NCI-H748 (cell line): ENCODE measurements around the gene NBEA.

Source experiments
- DNase-seq: peaks from one replicate; lab custom pipeline; 2025; ENCODE audit not compliant: unreplicated experiment; lab: John Stamatoyannopoulos, UW

NBEA gene

DNA sequence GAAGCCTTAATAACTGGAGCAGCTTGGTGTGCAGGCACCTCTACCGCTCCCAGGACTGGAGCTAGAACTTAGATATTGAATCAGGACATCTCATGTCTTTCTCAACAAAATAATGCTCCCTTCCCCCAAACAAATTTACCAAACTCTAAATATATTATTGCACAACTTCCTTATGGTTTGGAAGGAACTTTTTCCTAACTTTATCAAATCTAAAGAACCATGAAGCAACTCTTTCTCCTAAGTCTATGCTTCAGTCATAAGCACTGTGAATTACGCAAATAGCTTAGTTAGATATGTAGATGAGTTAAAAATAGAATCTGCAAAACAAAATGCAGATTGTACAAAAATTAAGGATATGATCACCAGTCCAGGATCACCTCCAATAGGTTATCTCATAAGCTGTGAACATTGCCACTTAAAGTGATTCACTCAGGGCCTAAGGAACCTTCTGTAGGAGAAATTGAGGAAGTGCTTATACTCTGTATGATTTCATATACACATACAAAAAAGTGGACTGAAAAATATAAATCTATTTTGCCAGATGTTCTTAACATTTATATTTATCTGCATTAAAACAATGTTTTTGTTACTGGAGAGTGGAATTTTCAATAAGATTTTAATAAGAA lies 554.8 kb downstream of the NBEA start:
- DNase-seq: no peak

DNA sequence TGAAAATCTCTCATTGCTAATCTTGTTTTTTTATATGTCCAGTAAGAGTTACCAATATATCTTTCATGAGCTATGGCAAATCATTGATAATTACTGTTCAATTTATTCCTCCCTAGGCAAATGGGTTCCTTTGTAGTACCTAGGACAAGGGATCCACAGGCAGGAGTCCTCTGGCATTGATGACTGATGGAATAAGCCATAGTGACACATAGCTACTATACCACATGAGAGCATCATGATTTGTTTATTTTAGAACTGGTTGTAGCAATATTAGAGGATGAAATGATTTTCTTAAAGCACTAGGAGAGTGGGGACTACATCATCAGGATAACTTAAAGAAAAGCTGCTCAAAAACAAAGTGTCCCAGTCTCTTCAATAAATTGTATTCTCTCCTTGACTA lies 556.2 kb downstream of the NBEA start:
- peak; percentile 47 for DNase-seq

DNA sequence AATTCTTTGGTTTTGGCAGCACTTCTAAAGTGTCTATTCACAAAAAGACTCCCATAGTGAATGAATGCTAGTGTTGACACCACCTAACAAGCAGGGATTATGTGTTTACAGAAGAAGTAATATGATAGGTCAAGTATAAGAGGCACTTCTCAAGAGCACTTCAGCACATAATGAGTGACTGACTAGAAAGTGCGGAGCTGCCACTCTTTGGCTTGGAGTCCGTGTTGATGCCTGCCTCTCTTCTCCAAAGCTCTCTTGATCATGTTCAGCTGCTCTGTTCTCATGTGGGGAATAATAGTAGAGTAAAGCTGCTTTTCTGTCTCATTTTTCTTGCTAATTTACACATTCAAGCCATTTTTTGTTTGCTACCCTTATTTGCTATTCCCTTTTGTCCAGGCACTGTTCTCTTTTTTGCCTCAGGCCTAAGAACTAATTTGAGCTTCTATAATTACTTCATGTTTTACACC lies 557.2 kb downstream of the NBEA start:
- DNase-seq: peak; percentile 98

DNA sequence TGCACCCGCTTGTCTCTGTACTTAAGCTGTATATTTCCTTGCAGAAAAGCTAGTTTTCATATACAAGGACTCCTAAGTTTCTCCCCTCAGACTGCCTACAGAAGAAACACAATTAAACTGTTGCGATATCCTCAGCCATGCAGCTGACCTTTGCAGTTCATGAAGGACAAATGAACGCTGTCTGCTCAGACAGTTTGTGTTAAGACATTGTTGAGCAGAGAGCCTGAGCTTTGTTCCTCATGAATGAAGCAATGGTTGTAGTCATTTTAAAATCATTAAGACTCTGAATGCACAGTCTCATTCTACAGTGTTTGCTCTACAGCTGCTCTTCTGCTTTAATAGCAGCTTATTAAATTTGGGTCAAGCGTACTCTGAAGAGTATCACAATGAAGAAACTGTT lies 557.6 kb downstream of the NBEA start:
- DNase-seq: peak; percentile 94

DNA sequence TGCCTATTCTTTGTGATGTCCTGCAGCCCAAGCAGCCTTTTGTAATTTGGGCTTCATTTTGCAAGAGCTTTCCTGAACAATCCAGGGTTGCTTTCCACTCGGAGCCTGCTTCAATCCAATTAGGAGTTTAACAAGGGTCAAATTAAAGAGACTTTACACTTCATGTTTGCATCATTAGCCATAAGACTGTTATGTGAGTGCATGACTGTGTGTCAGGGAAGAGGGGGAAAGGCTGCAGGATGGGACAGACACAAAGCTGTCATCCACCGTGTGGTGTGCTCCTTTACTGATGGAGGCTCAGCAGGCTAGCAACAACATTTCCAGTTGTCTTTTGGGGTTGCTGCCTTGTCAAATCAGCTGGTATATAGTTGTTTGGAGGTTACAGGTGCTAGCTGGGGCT lies 558.1 kb downstream of the NBEA start:
- DNase-seq: peak; percentile 94

DNA sequence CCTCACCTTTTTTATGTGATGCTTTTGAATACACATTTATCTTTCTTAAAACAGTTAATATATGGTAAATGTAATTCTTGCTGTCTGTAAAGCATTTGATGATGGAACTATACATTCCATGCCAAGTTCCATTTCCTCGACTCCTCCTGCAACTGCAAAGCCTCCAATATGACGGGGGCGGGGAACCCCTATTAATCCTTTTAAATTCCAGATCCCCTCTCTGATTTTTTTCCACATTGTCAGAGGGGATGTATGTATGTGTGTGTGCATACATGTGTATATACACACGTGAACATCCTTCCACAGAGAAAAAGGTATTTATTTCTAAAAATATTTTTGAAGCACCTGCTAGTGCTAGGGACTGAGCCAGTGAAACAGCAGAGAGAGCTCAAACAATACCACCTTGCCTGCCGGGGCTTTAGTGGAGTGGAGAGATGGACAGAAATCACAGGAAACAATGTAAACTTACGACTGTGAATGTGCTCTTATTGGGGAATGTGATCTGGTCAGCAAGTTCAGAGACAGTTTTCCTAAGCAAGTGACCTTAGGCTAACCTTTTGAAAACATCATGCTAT lies 559.7 kb downstream of the NBEA start:
- no peak for DNase-seq

DNA sequence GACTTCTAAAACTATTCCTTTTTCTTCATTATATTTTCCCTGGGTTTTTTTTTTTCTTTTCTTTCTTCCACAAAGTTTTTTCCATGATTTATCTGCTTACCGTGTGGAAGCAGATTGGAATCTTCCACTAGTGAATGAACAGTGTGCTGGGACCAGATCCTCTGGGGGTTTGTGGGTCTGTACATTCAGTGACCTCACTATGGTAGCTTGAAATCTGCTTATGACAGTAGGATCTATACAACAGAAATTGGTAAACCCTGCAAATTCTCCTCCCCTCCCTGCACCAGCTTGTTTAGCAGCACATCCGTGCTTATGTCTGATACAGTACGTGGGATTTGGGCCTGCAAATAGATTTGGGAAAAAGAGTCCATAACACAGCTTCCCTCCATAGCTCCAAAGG lies 560.4 kb downstream of the NBEA start:
- DNase-seq: no peak

DNA sequence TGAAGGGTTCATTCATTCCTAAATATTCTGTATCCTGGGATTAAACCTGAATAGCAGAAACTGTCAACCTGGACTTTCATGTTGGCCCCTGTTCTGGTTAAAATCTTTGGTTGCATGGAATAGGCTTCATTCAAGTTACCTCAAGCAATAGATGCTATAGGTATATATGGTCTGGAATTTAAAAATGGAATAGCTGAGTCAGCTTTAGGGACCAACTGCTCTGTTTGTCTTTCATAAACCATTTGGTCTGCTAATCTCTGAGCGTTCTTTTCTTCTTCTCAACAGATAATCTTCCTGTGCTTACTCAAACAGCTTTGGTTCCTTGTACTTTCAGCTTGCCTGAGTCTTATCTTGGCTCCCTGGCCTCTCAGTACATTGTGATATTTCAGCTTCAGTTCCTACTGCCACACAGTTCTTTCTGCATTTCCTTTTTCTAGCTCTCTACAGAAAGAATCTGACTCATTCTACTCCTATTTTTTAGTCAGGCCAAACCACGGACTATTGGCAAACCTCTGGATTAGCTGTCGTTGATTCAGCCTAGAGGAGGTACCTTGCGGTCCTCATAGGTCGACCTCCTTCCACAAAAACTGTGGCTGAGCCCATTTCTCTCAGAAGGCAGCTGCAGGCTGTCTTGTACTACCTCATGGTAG lies 570.3 kb downstream of the NBEA start:
- DNase-seq: no peak

DNA sequence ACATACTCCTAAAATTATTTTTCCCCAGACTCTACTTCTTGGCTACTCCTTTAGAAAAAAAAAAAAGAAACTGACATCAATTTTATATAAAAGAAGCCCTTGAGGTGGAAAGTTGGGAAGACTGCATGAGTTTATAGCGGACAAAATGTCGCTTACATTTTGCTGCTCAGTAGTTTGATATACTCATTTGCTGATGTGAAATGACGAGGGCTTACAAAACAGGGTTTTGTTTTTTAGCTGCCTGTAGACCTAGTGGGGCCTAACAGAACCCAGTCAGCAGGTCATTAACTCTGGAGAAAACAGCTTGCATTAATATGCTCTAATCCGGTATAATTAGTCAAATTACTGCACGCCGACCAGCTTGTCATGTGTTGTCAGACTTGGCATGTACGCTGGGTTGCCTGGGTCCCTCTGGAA lies 572.0 kb downstream of the NBEA start:
- peak; percentile 17 for DNase-seq

DNA sequence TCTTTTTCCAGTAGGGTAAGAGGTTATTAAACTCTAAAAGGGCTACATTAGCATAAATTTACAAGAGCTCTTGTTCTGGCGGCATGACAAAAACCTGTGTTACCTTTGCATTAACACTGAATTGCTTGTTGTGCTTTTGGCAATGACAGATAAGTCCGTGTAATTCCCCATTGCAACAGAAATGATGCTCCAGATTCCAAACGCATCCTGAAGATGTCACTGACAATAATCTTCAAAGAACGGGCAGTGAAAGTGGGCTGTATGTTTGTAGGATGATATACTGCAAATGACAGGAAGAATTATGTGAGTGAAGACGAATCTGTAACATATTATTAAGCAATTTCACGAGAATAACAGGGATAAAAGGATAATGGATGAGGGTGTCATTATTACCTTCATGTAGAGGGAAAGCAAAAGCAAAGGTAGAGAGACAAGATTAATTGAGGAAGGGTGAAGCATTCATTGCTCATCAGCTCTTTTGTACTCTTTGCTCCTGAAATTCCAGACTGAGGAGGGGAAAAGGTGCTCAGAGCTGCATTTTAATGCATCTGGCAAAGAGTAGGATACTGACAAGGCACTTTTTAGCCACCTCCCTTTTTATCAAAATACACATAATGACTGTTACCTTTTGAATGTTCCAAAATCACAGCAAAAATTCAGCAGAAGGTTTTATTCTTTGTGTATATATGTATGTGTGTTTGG lies 572.9 kb downstream of the NBEA start:
- peak; percentile 76 for DNase-seq

DNA sequence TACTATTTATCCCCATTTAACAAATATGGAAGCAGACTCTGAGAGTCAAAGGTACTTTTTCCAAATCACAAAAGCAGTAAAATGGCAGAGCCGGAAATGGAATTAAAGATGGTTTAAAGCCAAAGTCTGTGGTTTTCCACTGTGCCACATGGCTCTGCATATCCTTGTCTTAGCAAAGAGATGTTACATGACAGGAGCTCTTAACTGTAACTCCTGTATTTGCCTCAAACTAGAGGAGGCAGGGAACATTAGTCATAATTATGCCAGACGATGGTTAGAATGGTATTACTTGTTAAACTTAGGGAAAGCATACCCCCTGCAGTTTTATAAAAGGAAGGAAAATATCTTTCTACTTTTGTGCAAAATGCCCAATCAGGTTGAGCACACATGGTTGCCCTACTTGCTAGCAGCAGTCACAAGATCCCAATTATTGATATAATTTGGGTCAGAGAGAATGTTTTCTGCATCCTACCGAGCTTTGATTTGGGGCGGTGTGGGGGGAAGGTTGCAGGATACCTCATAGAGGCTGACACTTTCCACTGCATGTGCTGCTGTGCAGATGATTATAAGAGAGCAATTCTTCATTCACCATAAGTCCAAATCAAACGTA lies 576.4 kb downstream of the NBEA start:
- no peak for DNase-seq

DNA sequence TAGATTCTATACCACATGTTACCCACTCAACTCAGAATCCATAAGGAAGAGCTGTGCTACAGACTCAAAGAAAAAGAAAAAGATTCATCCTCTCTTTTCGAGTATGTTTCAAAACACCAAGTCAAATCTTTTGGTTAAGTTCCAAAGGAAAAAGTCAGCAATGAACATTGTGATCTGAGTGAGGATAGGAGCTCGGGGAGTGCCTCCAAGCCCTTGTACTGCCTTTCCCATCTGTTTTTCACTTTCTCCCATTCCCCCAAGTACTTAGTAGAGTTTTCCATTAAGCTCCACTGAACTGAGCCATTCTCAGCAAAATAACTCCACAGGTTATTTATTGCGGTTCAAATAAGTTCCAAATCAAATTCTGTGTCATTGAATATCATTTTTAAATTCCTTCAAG lies 582.1 kb downstream of the NBEA start:
- DNase-seq: no peak

DNA sequence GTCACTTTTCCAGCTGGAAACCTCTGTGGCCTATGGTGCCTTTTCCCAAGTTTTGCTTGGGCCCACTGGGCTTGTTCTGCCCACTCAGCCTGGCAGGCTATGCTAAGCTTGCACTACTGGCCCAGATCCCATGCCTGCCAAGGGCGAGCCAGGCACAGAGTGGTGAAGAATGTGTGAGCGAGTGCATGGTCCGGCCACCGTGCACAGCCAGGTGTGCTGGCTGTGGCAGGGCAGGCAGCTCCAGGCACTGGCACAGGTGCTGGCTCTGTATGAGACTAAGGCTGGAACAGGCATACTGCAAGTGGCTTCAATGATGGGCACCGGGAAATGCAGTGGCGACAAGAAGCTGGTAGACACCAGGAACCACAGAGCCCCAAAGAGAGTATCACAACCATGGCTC lies 584.5 kb downstream of the NBEA start:
- no peak for DNase-seq

DNA sequence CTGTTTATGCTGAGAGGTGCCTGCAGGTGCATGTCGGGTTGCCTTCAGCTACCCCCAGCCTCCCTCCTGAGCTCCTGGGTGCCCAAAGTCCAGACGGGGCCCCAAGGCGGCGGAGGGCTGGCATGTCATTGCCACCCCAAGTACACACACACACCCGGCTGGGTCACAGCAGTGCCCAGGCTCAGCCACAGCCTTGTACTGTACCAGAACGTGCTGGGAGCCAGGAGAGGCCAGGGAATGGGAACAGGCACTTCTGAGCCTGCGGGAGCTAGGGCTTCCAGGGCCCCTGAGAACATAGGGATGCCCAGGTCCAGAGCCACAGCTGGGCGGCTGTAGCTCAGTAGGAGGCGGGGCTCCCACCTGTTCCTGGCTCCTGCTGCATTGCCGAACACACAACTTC lies 585.4 kb downstream of the NBEA start:
- DNase-seq: no peak

DNA sequence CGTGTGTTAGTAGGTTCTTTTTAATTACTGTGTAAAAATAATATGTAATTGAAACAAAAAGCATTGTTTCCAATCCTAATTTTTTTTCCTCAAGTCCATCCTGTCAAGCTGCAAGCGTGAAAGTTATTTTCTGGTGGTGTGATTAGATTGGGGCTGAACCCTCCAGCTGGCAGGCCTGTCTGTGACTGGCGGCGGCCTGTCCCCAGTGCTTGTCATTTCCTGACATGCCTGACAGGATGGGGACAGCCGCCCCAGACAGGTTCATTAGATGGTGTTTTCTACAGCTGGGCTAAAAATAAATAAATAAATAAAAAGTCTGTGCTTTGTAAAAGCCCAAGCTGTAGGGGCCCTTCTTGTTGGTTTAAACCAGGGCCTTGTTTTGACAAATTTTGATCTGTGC lies 588.1 kb downstream of the NBEA start:
- DNase-seq: no peak

DNA sequence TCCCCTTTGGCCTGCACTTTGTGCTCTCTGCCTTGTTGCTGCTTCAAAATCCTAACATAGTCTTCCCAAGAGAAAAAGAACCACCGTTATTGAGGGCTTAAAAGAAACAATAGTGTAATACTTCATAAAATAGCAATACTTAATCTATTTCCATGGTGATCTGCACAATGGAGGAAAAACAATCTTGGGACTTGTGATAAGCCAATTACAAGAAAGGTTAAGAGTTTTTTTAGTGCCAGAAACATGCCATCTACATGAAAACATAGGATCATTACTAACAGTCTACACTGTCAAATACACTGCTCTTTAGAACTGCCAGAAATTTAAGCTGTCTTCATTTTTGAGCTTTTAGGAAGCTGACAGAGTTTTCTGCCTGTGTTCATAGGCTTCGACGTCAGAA lies 588.5 kb downstream of the NBEA start:
- DNase-seq: no peak

DNA sequence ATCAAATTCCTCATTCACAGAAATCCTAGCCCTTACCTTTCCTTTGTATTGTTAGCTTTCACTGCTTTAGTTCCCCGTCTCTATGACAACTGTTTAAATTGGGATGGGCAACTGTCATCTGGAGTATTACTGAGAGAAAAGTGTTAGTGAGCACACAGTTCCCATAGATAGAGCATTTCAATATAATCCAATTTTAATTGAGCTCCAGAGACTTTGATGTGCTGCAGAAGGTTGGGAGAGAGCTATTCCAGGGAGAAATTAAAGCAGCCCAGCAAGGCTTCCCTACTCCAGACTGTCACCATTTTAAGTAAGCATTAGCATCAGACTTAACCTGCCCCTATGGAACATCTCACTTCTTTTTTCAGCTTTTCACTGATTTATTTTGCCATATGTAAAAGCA lies 589.5 kb downstream of the NBEA start:
- peak; percentile 27 for DNase-seq

DNA sequence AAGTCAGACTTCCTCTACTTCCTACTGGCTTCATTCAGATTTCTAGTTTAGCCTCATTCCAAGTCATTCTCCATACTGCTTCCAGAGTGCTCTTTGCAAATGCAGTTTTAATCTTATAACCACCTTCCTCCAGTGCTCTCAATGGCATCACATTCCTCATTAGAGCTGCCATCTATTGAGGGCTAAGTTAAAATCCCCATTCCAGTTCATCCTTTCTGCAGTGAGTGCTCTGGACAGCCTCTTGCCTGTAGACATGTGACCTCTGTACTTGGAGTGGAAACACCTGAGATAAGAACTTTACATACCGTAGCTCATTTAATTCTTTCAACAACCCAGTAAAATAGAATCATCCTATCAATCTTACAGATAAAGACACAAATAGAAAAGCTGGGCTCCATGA lies 592.3 kb downstream of the NBEA start:
- DNase-seq: no peak

DNA sequence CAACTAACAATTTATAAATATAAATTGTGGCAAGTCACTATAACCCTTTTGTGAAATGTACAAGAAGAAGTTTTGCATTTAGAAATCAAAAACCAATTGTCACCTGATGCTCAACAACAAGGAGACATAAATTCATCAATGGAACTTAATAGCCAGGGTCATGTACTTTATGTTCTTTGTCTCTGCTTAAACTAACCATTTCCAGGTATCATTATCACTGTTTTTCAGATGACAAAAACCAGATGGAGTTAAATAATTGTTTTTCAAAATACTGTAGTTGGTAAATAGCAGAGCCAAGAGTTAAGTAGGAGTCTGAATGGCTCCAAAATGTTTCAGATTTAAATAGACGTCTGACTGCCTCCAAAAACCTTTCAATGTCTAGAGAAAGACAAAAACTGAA lies 606.7 kb downstream of the NBEA start:
- DNase-seq: no peak

DNA sequence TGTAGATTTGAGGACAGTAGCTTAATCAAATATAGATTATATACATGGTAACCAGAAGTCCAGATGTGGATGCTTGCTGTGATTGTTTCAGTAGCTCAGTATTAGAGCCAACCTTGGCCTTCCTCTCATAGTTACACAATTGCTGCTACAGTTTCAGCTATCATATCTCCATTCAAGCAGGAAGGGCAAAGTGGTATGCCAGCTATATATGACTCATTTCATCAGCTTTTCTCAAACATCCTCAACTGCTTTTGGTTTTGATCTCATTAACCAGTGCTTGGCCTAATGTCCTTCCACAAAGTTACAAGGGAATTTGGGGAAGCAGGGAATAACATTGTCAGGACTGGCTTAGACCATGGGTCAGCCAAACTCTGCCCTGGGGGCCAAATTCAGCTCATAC lies 607.4 kb downstream of the NBEA start:
- no peak for DNase-seq

DNA sequence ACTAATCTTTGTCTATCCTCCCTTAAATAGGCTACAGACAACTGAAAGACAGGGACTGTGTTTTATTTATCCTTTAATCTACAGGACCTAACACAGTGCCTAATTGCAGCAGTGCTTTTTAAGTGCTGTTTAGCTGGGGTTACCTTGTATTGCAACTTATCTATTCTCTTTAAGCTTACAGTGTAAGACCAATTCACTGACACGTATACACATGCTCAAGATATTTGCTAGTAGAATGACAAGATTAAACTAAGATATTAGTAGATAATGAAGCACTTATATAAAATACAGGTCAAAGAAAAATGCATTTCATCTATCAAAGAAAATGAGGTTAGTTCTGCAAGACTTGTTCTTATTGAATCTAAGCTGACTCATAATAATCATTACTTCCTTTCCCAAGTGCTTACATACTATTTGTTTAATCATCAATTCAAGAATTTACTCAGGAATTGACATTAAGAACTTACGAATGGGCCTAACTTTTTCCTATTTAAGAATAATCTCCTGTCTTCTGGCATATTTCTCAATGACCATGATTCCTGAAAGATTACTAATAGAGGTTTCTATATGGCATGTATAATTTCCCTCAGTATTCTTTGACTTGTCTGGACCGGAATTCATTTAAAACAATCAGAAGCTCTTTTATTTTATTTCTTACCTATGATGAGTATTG lies 610.2 kb downstream of the NBEA start:
- DNase-seq: no peak
